ENCODE measurements around the gene EIF3B.
A peak's percentile ranks its signal among the peaks of the same experiment; 100 is the strongest.
"Not testable (repeated sequence)": the region's sequence is repeated elsewhere in the genome, so short reads cannot be mapped to it uniquely, and the experiment has no call there.

EIF3B gene

GRCh38 chr7:2354186-2354938, at the start of gene EIF3B:
Gene EIF3B, plus strand, starts transcription at chr7:2354827. Its CDS starts 95 bp downstream, at chr7:2354922.
- peak; percentile 80 to 96 for DNase-seq

DNA sequence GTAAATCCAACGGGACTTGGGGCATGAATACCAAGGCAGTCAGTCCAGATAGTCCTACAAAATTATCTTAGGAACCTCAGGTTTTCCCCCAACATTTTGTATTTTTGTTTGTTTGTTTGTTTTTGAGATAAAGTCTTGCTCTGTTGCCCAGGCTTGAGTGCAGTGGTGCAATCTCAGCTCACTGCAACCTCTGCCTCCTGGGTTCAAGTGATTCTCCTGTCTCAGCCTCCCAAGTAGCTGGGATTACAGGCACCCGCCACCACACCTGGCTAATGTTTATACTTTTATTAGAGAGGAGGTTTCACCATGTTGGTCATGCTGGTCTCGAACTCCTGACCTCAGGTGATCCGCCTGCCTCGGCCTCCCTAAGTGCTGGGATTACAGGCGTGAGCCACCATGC, 49.4 kb upstream of the EIF3B start:
- DNase-seq = not testable (repeated sequence)

- peak in 1 of 2 donors; percentile 27 for DNase-seq
These were observed 47.9 kb upstream of the EIF3B start for GRCh38 chr7:2306688-2307087.

DNA sequence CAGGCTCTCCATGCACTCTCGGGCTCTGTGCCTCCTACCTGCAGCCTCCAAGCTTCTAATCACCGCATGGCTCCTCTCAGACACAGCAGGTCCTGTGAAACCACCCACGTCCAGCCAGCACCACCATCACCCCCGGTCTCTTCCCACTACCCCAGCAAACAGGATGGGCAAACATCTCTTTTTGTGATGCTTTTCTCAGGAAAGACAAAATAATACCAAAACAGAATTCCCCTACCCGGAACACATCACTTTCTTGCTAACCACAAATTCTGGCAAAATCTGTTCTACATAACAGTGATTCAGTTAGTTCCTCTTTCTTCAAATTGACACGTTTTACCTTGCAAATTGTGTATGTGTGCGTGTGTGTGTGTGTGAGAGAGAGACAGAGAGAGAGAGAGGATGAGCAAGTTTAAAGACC, 46.9 kb upstream of the EIF3B start:
- peak; percentile 61 to 72 for DNase-seq

DNA sequence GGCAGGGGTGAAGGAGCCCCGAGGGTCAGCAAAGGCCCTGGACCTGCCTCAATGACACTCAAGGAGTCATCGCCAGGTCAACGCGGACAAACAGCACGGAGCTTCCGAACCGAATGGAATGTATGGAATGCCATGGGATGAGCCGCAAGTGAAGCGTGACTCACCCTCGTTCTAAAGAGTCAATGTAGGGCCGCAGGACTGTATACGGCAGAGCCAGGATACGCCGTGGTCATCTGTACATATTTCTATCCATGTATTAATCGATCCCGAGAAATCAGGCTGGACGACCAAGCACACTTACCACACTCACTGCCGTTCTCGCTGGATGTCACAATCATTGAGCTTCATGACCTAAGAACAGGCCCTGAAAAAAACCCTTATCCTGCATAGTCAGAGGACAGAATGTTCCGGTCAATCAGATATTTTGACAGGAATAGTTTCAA, 44.7 kb upstream of the EIF3B start:
- no peak for DNase-seq

DNA sequence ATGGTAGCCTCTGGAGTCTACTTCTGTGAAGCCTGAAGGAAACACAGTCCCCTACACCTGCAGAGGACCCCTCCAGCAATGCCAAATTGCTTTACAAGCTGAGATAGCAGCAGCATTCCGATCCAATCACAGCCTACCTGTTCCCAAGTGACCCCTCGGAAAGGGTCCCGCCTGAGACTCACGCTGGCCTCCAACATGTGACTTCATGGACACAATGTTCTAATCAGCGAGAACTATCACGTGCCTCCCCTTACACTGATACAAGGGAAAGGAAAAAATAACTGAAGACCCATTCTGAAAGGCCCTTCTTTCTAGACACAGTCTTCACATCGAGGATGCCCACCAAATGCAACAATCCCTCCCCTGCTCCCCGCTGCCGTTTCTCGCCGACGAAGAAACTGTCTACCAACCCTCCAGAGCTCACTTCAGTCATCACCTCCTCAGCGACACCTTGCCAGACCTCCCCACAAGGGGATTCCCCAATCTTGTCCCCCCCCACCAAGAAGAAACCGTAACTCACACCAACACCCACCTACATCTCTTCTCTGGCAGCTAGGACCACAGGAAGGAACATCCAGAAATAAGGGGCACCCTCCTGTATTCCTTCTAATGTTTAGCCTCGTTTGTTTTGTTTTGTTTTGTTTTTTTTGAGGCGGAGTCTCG, 42.2 kb upstream of the EIF3B start:
- DNase-seq = no peak

GRCh38 chr7:2313450-2314208, 41.0 kb upstream of the EIF3B start:
- DNase-seq = peak; percentile 30 to 41

- peak; percentile 94 for DNase-seq
These were observed 40.2 kb upstream of the EIF3B start, which contains the start of gene SNX8 for GRCh38 chr7:2314209-2314955. Gene SNX8, minus strand, starts transcription at chr7:2314441. Its CDS starts 20 bp downstream, at chr7:2314421.

DNA sequence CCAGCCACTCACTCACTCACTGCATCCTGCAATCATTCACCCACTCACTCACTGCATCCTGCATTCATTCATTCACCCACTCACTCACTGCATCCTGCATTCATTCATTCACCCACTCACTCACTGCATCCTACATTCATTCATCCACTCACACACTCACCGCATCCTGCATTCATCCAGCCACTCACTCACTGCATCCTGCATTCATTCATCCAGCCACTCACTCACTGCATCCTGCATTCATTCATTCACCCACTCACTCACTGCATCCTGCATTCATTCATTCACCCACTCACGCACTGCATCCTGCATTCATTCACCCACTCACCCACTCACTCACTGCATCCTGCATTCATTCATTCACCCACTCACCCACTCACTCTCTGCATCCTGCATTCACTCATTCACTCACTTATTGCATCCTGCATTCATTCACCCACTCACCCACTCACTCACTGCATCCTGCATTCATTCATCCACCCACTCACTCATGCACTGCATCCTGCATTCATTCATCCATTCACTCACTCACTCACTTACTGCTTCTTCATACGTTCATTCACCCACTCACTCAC, 39.6 kb upstream of the EIF3B start:
- not testable (repeated sequence) for DNase-seq

DNA sequence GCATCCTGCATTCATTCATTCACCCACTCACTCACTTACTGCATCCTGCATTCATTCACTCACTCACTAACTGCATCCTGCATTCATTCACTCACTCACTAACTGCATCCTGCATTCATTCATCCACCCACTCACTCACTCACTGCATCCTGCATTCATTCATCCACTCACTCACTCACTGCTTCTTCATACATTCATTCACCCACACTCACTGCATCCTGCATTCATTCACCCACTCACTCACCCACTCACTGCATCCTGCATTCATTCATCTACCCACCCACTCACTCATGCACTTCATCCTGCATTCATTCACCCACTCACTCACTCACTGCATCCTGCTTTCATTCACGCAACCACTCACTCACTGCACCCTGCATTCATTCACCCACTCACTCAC, 38.8 kb upstream of the EIF3B start:
- DNase-seq = no peak

GRCh38 chr7:2316578-2316977, 38.0 kb upstream of the EIF3B start:
- DNase-seq = no peak

- DNase-seq = no peak
These were observed 36.9 kb upstream of the EIF3B start for GRCh38 chr7:2317556-2318293.

- DNase-seq = no peak
These were observed 33.6 kb upstream of the EIF3B start for GRCh38 chr7:2321020-2321419.

DNA sequence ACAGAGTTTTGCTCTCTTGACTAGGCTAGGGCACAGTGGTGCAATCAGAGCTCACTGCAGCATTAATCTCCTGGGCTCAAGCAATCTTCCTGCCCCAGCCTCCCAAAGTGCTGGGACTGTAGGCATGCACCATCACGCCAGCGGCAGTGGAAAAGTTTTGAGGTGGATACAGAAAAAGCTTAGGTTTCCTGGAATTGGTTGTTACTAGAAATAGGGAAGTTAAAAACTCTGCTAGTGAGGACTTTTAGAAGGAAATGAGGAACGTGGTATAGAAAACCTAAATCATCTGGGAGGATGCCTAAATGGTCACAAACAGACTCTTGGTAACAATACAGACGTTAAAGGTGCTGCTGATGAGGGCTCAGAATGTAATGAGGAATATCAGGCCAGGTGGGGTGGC, 29.5 kb upstream of the EIF3B start:
- DNase-seq = peak; percentile 57 to 70

DNA sequence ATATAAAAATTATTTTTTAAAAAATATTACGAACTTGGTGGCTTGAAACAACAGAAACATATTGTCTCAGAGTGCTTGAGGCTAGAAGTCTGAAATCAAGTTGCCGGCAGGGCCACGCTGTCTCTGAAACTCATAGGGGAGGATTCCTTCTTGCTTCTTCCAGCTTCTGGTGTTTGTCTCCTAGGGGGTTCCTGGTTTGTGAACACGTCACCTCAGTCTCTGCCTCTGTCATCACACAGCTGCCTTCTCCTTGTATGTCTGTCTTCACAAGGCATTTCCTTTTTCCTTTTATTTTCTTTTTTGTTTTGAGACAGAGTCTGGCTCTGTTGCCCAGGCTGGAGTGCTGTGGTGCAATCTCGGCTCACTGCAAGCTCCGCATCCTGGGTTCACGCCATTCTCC, 27.7 kb upstream of the EIF3B start:
- peak; percentile 75 to 87 for DNase-seq

DNA sequence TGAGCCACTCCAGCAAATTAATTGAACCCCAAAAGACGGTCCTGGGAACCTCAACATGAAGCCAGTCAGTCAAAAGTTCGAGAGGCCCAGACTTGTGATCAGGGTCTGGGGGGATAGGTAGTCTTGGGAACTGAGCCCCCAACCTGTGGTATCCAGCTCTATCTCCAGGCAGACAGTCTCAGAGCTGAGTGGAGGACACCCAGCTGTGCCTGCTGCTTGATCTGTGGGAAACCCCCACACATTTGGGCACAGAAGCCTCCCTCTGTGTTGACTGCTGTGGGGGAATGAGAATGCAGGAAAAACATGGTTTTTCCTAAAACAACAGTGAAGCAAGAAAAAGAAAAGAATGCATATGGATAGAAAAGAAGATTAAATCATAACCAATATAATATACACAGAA, 24.1 kb upstream of the EIF3B start:
- DNase-seq = no peak

- DNase-seq = peak; percentile 30 to 54
These were observed 22.9 kb upstream of the EIF3B start for GRCh38 chr7:2331707-2332106.

DNA sequence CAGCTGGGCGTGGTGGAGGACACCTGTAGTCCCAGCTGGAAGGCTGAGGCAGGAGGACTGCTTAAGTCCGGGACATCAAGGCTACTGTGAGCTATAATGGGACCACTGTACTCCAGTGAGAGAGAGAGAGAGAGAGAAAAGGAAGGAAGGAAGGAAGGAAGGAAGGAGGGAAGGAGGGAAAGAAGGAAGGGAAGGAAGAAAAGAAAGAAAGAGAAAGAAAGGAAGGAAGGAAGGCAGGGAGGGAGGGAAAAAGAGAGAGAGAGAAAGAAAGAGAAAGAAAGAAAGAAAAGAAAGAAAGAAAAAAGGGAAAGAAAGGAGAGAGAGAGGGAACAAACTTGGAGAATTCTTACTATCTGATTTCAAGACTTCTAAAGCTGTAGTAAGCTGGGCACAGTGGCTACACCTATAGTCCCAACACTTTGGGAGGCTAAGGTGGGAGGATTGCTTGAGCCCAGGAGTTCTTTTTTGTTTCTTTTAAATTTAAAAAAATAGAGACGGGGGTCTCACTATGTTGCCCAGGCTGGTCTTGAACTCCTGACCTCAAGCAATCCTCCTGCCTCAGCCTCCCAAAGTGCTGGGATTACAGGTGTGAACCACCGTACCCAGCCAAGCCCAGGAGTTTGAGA, 21.9 kb upstream of the EIF3B start:
- DNase-seq = not testable (repeated sequence)

DNA sequence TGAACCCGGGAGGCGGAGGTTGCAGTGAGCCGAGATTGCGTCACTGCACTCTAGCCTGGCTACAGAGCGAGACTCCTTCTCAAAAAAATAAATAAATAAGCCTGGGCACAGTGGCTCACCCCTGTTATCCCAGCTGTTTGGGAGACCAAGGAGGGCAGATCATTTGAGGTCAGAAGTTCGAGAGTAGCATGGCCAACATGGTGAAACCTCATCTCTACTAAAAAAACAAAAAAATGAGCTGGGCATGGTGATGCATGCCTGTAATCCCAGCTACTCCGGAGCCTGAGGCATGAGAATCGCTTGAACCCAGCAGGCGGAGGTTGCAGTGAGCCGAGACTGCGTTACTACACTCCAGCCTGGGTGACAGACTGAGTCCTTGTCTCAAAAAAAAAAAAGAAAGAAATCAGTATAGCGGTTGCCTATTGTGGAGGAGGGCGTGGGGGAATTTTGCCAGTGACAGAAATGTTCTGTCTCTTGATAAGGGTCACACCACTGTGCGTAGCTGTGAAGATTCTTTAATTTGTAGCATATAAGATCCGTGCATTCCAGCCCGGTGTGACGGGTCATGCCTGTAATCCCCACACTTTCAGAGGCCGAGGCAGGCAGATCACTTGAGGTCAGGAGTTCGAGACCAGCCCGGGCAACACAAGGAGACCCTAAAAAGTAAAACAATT, 17.9 kb upstream of the EIF3B start:
- DNase-seq = no peak

DNA sequence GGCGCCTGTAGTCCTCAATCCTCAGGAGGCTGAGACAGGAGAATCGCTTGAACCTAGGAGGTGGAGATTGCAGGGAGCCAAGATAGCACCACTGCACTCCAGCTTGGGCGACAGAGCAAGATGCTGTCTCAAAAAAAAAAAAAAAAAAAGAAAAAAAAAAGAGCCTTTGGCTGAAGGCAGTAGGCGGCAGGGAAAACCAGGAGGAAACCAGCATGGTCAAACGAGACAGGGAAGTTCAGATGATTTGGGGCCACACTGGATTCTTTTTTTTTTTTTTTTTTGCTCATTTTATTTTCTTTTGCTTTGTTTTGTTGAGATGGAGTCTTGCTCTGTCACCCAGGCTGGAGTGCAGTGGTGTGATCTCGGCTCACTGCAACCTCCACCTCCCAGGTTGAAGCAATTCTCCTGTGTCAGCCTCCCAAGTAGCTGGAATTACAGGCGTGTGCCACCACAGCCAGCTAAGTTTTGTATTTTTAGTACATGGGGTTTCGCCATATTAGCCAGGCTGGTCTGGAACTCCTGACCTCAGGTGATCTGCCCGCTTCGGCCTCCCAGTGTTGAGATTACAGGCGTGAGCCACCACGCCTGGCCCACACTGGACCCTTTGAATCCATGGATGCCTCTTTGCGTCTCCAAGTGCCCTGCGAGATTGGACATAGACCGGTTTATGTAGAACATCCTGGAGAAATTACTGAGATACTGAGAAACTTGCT, 7.1 kb upstream of the EIF3B start:
- peak; percentile 45 to 71 for DNase-seq
